Endothelial cell of umbilical vein (primary cell): ENCODE measurements around the gene ADGRG1.

Experiments used
- EZH2 ChIP-seq: IDR thresholded peaks from 2 replicates; pipeline ENCODE4 v1.6.1; 2012; ENCODE audit warnings: borderline replicate concordance, low read depth, mild to moderate bottlenecking, moderate library complexity, low read length, inconsistent platforms; ENCODE audit not compliant: severe bottlenecking
- FOS ChIP-seq: IDR thresholded peaks from 2 replicates; pipeline ENCODE4 v1.6.1; 2011; ENCODE audit warnings: mild to moderate bottlenecking, low read length, moderate library complexity, borderline replicate concordance; ENCODE audit not compliant: insufficient read depth
- GATA2 ChIP-seq: IDR thresholded peaks from 2 replicates; pipeline ENCODE4 v1.7.0; 2011; ENCODE audit warnings: low read depth, mild to moderate bottlenecking, moderate library complexity, mixed read lengths, low read length; ENCODE audit not compliant: insufficient read length, insufficient read depth
- JUN ChIP-seq: IDR thresholded peaks from 2 replicates; pipeline ENCODE4 v1.6.1; 2011; ENCODE audit warnings: borderline replicate concordance, low read depth; ENCODE audit not compliant: insufficient read length, insufficient read depth
- MYC ChIP-seq: IDR thresholded peaks from one replicate; pipeline ENCODE4 v1.6.1; 2011; ENCODE audit warnings: mild to moderate bottlenecking, low read depth, low read length
- POLR2A ChIP-seq: IDR thresholded peaks from 2 replicates; pipeline ENCODE4 v1.6.1; 2012; ENCODE audit warnings: low read depth, mild to moderate bottlenecking, control low read depth, low read length
- POLR2AphosphoS5 ChIP-seq: IDR thresholded peaks from 2 replicates; pipeline ENCODE4 v1.6.1; 2012; ENCODE audit warnings: low read depth, mild to moderate bottlenecking, control low read depth, low read length, moderate library complexity; ENCODE audit not compliant: insufficient read depth
- TF ChIP-seq, protein P1 (sequence below), 2 donors: IDR thresholded peaks; 1 replicate in 1 of 2; 2 replicates in 1 of 2; pipeline ENCODE4 v1.5.1; 2011; ENCODE audit warnings: low read length in 2 of 2, mild to moderate bottlenecking in 2 of 2, moderate library complexity in 2 of 2, control low read depth in 1 of 2, inconsistent platforms in 1 of 2, low read depth in 1 of 2; ENCODE audit not compliant: insufficient read depth in 1 of 2; ENCODE audit errors: extremely low read depth in 1 of 2
- TF ChIP-seq, protein P2 (sequence below): IDR thresholded peaks from 2 replicates; pipeline ENCODE4 v1.6.1; 2011; ENCODE audit not compliant: insufficient read depth, insufficient read length

DNA sequence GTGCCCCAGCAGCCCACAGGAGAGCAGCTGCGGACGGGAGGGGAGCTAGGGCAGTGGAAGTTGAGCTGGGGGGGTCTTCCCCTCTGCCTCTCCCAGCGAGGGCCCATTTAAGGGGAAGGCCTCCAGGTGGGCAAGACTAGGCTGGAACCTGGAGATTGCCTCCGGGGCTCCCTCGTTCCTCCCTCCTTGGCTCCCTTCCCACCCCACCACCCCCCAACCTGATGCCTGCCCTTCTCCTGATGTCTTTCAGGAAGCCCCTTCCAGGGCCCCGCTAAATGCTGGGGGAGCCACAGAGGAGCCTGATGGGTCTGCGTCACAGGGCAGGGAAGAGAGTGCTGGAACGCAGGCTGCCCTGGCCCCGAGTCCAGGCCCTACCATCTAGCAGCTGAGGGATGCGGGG lies 16.7 kb downstream of the ADGRG1 start:
- no peak for TF ChIP-seq POLR2A
- TF ChIP-seq, protein P1, sequence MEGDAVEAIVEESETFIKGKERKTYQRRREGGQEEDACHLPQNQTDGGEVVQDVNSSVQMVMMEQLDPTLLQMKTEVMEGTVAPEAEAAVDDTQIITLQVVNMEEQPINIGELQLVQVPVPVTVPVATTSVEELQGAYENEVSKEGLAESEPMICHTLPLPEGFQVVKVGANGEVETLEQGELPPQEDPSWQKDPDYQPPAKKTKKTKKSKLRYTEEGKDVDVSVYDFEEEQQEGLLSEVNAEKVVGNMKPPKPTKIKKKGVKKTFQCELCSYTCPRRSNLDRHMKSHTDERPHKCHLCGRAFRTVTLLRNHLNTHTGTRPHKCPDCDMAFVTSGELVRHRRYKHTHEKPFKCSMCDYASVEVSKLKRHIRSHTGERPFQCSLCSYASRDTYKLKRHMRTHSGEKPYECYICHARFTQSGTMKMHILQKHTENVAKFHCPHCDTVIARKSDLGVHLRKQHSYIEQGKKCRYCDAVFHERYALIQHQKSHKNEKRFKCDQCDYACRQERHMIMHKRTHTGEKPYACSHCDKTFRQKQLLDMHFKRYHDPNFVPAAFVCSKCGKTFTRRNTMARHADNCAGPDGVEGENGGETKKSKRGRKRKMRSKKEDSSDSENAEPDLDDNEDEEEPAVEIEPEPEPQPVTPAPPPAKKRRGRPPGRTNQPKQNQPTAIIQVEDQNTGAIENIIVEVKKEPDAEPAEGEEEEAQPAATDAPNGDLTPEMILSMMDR (IDR thresholded peaks at IDR 0.05; ENCODE audit: extremely low read depth in 1 of 2, insufficient read depth in 1 of 2, low read depth in 1 of 2, low read length in 2 of 2), result no peak
- TF ChIP-seq, protein P2, sequence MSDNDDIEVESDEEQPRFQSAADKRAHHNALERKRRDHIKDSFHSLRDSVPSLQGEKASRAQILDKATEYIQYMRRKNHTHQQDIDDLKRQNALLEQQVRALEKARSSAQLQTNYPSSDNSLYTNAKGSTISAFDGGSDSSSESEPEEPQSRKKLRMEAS, result no peak
- TF ChIP-seq EZH2, result no peak
- TF ChIP-seq JUN, result no peak
- no peak for TF ChIP-seq MYC
- TF ChIP-seq FOS, result no peak
- no peak for TF ChIP-seq POLR2AphosphoS5
- no peak for TF ChIP-seq GATA2
